Peyer's patch (tissue), 4 donors: Measurements from ENCODE around the gene GMCL1. TPM values are rescaled to one million over a fixed set of nuclear protein-coding genes. Genes with fewer than 3 reads are reported as not detected.
"Not testable (repeated sequence)": the region's sequence is repeated elsewhere in the genome, so short reads cannot be mapped to it uniquely, and the experiment has no call there.

ENCODE experiments used
- DNase-seq, 3 donors: peaks; one replicate each; pipeline ENCODE4 v3.0.0-alpha.2; 2017 to 2019
- H3K27ac ChIP-seq, 4 donors: fragments of 200-600 bp; sonication (generic); one replicate each; pipeline ENCODE4 v1.5.1; 2016 to 2019
- H3K27me3 ChIP-seq, 2 donors: fragments of 200-600 bp; sonication (generic); one replicate each; pipeline ENCODE4 v1.5.1; 2019
- H3K36me3 ChIP-seq, 3 donors: fragments of 200-600 bp; sonication (generic); one replicate each; pipeline ENCODE4 v1.5.1; 2016 to 2019
- H3K4me1 ChIP-seq, 4 donors: fragments of 200-600 bp; sonication (generic); one replicate each; pipeline ENCODE4 v1.5.1; 2016 to 2019
- H3K4me3 ChIP-seq, 4 donors: fragments of 200-600 bp; sonication (generic); 1 replicate in 3 of 4; 2 replicates in 1 of 4; pipeline ENCODE4 v1.5.1; 2016 to 2019; ENCODE audit warnings: mild to moderate bottlenecking in 1 of 4
- H3K9me3 ChIP-seq, 4 donors: fragments of 200-600 bp; sonication (generic); one replicate each; pipeline ENCODE4 v1.5.1; 2016 to 2019; ENCODE audit warnings: mild to moderate bottlenecking in 1 of 4
- POLR2A ChIP-seq, 2 donors: fragments of 450-650 bp; IDR thresholded peaks; one replicate each; pipeline ENCODE4 v1.5.1; 2017; ENCODE audit warnings: antibody characterized with exemption in 2 of 2, mild to moderate bottlenecking in 2 of 2, moderate library complexity in 2 of 2
- total RNA-seq, 4 donors: library from RNA; depleted of rRNA; stranded (reverse); fragments of >200 nt; gene quantifications; one replicate each; pipeline ENCODE4 v1.1.0, GENCODE V29; 2016
- TF ChIP-seq, protein P1 (sequence below), 6 experiments: fragments of 450-650 bp in 4 of 6; fragments of 200-600 bp in 2 of 6; sonication (generic) in 1 of 6; IDR thresholded peaks; one replicate each; pipeline ENCODE4 v1.5.1; 2017 to 2019; ENCODE audit warnings: antibody characterized with exemption in 6 of 6, mild to moderate bottlenecking in 3 of 6, moderate library complexity in 1 of 6

The GMCL1 gene
- total RNA-seq, 4 donors from 2014 or later, result 15.4 to 29.2 (median 23.0) TPM

DNA sequence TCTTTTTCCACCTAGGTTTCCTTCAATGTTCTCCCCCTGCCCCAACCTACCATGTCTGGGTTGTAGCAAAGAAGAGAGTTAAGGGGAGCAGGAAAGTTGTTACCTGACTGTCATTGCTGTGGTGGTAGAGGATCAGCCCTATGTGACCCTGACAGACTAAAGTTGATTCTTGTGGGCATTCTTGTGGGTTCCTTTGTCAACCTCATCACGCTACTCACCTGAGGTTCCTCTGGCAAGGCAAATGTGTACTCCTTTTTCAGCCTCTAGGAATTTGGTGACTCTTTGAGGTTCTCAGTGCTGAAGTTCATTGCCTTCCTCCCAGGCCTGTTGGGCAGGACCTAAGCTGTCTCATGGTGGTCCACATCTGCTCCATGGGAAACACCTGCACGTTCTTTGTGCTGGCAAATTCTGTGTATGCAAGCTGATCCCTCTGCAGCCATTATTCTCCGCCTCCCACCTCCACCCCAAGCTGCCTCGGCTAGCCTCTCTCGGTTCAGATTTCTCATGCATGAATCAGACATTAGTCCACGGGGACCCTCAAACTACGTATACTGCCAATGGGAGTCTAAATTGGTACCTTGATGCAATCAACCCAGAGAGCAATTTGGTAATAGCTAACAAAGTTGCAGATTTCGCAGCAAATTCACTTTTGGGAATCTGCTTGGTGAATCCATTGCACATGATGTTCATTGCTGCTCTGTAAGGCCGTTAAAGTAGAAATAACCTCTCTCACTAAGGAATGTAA, 1.5 kb upstream of the GMCL1 start:
- TF ChIP-seq POLR2A (IDR thresholded peaks at IDR 0.05), result no peak
- TF ChIP-seq, protein P1, sequence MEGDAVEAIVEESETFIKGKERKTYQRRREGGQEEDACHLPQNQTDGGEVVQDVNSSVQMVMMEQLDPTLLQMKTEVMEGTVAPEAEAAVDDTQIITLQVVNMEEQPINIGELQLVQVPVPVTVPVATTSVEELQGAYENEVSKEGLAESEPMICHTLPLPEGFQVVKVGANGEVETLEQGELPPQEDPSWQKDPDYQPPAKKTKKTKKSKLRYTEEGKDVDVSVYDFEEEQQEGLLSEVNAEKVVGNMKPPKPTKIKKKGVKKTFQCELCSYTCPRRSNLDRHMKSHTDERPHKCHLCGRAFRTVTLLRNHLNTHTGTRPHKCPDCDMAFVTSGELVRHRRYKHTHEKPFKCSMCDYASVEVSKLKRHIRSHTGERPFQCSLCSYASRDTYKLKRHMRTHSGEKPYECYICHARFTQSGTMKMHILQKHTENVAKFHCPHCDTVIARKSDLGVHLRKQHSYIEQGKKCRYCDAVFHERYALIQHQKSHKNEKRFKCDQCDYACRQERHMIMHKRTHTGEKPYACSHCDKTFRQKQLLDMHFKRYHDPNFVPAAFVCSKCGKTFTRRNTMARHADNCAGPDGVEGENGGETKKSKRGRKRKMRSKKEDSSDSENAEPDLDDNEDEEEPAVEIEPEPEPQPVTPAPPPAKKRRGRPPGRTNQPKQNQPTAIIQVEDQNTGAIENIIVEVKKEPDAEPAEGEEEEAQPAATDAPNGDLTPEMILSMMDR (IDR thresholded peaks at IDR 0.05), result no peak
- no peaks in the 10 kb centered on the region for H3K27me3 ChIP-seq
- no peak overlapping the region for H3K4me3 ChIP-seq
- peaks cover 0 to 17% (median 5%) of the 10 kb centered on the region in 4 donors for H3K4me1 ChIP-seq
- no peak for DNase-seq
- peaks cover 0 to 5% (median 0%) of the 10 kb centered on the region in 3 donors for H3K36me3 ChIP-seq
- no peak overlapping the region for H3K27ac ChIP-seq
- no peaks in the 10 kb centered on the region for H3K9me3 ChIP-seq

DNA sequence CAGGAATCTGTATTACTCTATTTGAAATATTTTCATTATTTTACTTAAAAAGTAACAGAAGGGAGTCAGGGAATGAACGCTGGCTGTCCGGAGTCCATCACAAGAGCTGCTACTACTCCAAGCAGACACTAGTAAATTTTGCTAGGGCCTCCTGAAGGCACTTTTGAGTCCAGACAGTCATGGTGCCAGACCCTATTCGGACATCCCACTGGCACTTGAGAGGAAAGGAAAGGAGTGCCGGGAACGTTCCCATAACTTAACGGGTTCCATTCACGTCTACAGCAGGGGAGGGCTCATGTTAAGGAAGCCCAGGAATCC, 563 bp upstream of the GMCL1 start:
- Histone ChIP-seq H3K27me3 (no peaks in the 10 kb centered on the region), H3K27ac (peak overlapping the region; percentile 86 to 96 (median 92)), H3K9me3 (no peaks in the 10 kb centered on the region), H3K4me1 (peaks cover 0 to 26% (median 5%) of the 10 kb centered on the region in 4 donors), H3K36me3 (peaks cover 0 to 10% (median 0%) of the 10 kb centered on the region in 3 donors), H3K4me3 (peak overlapping the region; percentile 83 to 100 (median 94))
- no peak for TF ChIP-seq POLR2A (IDR thresholded peaks at IDR 0.05)
- TF ChIP-seq, protein P1 (IDR thresholded peaks at IDR 0.05), result no peak
- DNase-seq, result no peak

DNA sequence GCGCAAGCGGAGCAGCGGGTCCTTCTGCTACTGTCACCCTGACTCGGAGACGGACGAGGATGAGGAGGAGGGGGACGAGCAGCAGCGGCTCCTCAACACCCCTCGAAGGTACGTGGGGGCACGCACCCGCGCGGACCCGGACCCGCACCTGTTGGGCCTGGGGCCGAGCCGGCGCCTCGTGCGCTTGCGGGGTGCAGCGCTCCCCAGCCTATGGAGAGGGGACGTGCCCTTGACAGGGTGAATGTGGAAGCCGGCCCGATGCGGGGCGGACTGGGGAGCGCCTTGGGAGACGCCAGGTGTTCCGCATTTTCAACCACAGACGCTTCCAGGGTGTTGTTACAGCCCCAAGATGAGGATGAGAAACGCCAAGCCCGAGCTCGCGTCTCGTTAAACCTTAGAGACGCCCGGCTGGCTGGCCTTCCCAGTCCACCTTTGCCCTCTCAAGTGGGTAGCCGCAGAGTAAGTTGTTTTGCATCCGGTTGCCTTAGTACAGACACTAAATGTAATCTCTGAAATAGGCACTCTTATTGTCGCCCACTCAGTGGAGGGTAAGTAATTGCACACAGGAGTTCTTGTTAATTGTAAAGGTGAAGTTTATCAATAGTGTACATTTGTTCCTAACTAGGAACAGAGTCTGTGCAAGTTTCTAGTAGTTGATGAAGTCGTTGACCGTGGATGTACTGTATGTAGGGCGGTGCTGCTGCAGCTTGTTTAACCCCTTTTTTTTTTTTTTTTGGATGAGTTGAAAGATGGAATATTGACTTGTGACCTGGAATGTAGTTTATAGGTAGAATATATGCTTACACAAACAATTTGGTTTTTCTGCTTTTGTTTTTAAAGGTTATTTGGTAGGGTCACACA, 815 bp downstream of the GMCL1 start:
- TF ChIP-seq POLR2A (IDR thresholded peaks at IDR 0.05), result no peak
- TF ChIP-seq, protein P1 (IDR thresholded peaks at IDR 0.05), result no peak
- peak; percentile 57 to 76 (median 75) for DNase-seq
- Histone ChIP-seq H3K27me3 (no peaks in the 10 kb centered on the region), H3K9me3 (no peaks in the 10 kb centered on the region), H3K4me1 (peaks cover 0 to 29% (median 5%) of the 10 kb centered on the region in 4 donors), H3K27ac (peak overlapping the region; percentile 86 to 96 (median 92)), H3K4me3 (peak overlapping the region; percentile 83 to 100 (median 94)), H3K36me3 (peaks cover 0 to 10% (median 0%) of the 10 kb centered on the region in 3 donors)

DNA sequence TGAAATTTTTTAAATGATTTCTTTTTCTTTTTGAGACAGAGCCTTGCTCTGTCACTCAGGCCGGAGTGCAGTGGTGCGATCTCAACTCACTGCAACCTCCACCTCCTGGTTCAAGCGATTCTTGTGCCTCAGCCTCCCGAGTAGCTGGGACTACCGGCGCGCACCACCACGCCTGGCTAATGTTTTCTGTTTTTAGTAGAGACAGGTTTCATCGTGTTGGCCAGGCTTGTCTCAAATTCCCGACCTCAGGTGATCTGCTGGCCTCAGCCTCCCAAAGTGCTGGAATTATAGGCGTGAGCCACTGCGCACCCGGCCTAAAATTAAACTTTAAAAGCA, 1.4 kb downstream of the GMCL1 start:
- Histone ChIP-seq H3K4me1 (peaks cover 0 to 29% (median 5%) of the 10 kb centered on the region in 4 donors), H3K4me3 (peak overlapping the region in 2 of 4 donors; percentile 83 to 100)
- DNase-seq, H3K27me3 ChIP-seq, H3K36me3 ChIP-seq, H3K9me3 ChIP-seq, H3K27ac ChIP-seq: not testable (repeated sequence)

DNA sequence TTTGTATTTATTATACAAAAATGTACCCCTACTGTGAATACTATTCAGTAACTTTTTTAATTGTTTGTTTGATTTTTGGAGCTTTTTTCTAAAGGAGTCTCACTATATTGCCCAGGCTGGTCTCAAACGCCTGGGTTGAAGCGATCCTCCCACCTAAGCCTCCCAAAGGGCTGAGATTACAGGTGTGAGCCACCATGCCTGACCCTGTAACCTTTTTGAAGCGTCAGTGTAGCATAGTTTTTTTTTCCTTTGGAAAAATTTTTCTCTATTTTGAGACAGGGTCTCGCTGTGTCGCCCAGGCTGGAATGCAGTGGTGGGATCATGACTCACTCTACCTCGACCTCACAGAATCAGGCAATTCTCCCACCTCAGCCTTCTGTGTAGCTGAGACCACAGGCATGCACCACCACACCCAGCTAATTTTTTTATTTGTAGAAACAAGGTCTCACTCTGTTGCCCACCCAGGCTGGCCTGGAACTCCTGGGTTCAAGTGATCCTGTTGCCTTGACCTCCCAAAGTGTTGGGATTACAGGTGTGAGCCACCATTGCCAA, 2.0 kb downstream of the GMCL1 start:
- H3K27ac ChIP-seq, result no peak overlapping the region
- TF ChIP-seq, protein P1 (IDR thresholded peaks at IDR 0.05), result no peak
- TF ChIP-seq POLR2A (IDR thresholded peaks at IDR 0.05), result no peak
- H3K4me1 ChIP-seq, result peaks cover 0 to 29% (median 5%) of the 10 kb centered on the region in 4 donors
- peak overlapping the region in 1 of 4 donors; percentile 100 for H3K4me3 ChIP-seq
- no peaks in the 10 kb centered on the region for H3K27me3 ChIP-seq
- H3K9me3 ChIP-seq, result no peaks in the 10 kb centered on the region
- H3K36me3 ChIP-seq, result peaks cover 0 to 10% (median 0%) of the 10 kb centered on the region in 3 donors
- DNase-seq, result no peak
